ENCODE data around the gene CHCHD10. TPM values are rescaled to one million over a fixed set of nuclear protein-coding genes. Genes with fewer than 3 reads are reported as not detected.

Gene CHCHD10
- total and polyA plus RNA-seq, 2 donors (not counting 1 experiment from before 2014, with no cell fraction given), result 54.0 to 124 TPM

DNA sequence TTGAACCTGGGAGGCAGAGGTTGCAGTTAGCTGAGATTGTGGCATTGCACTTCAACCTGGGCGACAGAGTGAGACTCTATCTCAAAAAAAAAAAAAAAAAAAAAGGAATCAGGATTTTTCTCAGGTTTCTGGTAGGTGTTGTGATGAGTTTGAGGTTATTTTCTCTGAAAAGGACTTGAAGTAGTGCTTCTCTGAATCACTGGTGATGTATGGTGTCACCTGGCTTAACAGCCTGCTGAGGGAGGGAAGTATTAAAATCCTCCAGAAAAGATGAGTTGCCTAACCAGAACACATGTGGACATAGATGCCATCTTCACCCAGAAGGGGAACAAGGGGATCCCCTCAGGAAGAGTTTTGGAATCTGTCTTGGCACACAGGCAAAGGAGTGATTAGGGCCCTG is 39.1 kb upstream of the CHCHD10 start:
- no peak for TF ChIP-seq EZH2 (IDR thresholded peaks at IDR 0.05; ENCODE audit: borderline replicate concordance, insufficient read depth, low read depth, low read length, poor library complexity, severe bottlenecking)
- TF ChIP-seq, protein P1, sequence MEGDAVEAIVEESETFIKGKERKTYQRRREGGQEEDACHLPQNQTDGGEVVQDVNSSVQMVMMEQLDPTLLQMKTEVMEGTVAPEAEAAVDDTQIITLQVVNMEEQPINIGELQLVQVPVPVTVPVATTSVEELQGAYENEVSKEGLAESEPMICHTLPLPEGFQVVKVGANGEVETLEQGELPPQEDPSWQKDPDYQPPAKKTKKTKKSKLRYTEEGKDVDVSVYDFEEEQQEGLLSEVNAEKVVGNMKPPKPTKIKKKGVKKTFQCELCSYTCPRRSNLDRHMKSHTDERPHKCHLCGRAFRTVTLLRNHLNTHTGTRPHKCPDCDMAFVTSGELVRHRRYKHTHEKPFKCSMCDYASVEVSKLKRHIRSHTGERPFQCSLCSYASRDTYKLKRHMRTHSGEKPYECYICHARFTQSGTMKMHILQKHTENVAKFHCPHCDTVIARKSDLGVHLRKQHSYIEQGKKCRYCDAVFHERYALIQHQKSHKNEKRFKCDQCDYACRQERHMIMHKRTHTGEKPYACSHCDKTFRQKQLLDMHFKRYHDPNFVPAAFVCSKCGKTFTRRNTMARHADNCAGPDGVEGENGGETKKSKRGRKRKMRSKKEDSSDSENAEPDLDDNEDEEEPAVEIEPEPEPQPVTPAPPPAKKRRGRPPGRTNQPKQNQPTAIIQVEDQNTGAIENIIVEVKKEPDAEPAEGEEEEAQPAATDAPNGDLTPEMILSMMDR (IDR thresholded peaks at IDR 0.05), result no peak
- no peak overlapping the region for H3K9ac ChIP-seq (ENCODE audit: low read length)
- H3K36me3 ChIP-seq (replicated peaks in 1 of 2; ENCODE audit: control extremely low read depth in 1 of 2, control insufficient read depth in 1 of 2, extremely low read depth in 1 of 2, insufficient read depth in 2 of 2, low read length in 1 of 2), result peaks cover 7 to 54% of the 10 kb centered on the region in 2 experiments
- H3K9me3 ChIP-seq (ENCODE audit: control extremely low read depth in 1 of 3, control insufficient read depth in 2 of 3, insufficient read depth in 1 of 3, low read length in 2 of 3), result no peaks in the 10 kb centered on the region
- Mint-ChIP-seq H3K27me3 (no peaks in the 10 kb centered on the region), H3K4me1 (peaks cover 60% of the 10 kb centered on the region), H3K27ac (peak overlapping the region; percentile 84), H3K9me3 (ENCODE audit: insufficient read depth) (no peaks in the 10 kb centered on the region), H3K4me3 (peak overlapping the region; percentile 62)
- no peaks in the 10 kb centered on the region for H4K20me1 ChIP-seq (ENCODE audit: control insufficient read depth, insufficient read depth, low read length, poor library complexity, severe bottlenecking)
- peaks cover 66% of the 10 kb centered on the region for H3K79me2 ChIP-seq (ENCODE audit: control insufficient read depth, insufficient read depth, low read length)
- peak overlapping the region; percentile 3 to 57 for H3K27ac ChIP-seq (ENCODE audit: low read length in 2 of 2)
- ChIA-PET CTCF (interaction anchor here (1.6 kb wide), 1 partner anchor 39 kb away, joined by 10 read pairs; no protein-coding TSS in a partner anchor), POLR2A (interaction anchor here (0.6 to 2.1 kb wide), 4 partner anchors 18 to 69 kb away, joined by 4 to 9 read pairs (median 4); partner anchors contain the start of gene ZNF70)
- no peak overlapping the region for H3K4me3 ChIP-seq (ENCODE audit: control extremely low read depth in 1 of 5, extremely low read depth in 1 of 5, insufficient read depth in 1 of 5, low read depth in 2 of 5, low read length in 4 of 5)
- no CpG with 5 or more reads among the region's 1 CpG for WGBS (ENCODE audit: insufficient coverage)
- DNase-seq (no peak), ATAC-seq (ENCODE audit: low read depth) (no peak)
- H2AFZ ChIP-seq (ENCODE audit: insufficient read depth, low read depth, low read length, poor library complexity, severe bottlenecking), result no peak overlapping the region
- intact Hi-C loops (cut with micrococcal nuclease), result loop anchor here (10.0 kb wide), 1 partner anchor 748 kb away; the partner anchor contains the start of genes GUCD1 and SNRPD3
- H3K27me3 ChIP-seq (replicated peaks in 1 of 4; ENCODE audit: control extremely low read depth in 1 of 4, control insufficient read depth in 3 of 4, insufficient read depth in 4 of 4, low read length in 3 of 4), result no peaks in the 10 kb centered on the region
- peak overlapping the region; percentile 40 for H3K4me2 ChIP-seq (replicated peaks; ENCODE audit: low read depth, low read length, poor library complexity, severe bottlenecking)
- peaks cover 48 to 53% of the 10 kb centered on the region in 2 donors for H3K4me1 ChIP-seq (ENCODE audit: control insufficient read depth in 2 of 2, insufficient read depth in 2 of 2, low read length in 2 of 2)

DNA sequence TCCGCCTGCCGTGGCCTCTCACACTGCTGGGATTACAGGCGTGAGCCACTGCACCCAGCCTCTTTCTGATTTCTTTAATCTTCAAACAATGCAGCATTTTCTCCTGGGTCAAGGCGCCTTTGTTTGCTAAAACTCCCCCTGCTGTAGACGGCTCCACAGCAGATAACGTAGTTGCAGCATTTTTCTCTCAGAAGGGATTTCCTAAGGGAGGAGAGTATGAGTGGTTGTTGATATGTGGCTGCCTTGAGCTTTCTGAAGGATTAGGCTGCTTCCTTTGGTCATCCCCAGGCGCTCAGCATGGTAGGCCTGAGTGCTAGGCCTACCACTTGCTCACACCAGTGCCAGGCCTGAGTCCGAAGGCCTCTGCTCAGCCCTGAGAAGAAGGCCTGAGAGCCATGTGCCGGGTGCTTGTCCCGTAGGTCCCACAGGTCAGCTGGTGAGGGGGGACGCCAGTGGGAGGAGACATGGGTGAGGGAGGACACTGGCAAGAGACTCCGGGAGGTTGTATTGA is 37.1 kb upstream of the CHCHD10 start:
- CTCF ChIA-PET, result interaction anchor here (1.0 to 1.7 kb wide), 6 partner anchors 11 to 109 kb away, joined by 3 to 7 read pairs (median 3); no protein-coding TSS in a partner anchor
- peaks cover 7 to 53% of the 10 kb centered on the region in 2 experiments for H3K36me3 ChIP-seq (replicated peaks in 1 of 2; ENCODE audit: control extremely low read depth in 1 of 2, control insufficient read depth in 1 of 2, extremely low read depth in 1 of 2, insufficient read depth in 2 of 2, low read length in 1 of 2)
- TF ChIP-seq, protein P1 (IDR thresholded peaks at IDR 0.05), result no peak
- TF ChIP-seq EZH2 (IDR thresholded peaks at IDR 0.05; ENCODE audit: borderline replicate concordance, insufficient read depth, low read depth, low read length, poor library complexity, severe bottlenecking), result no peak

More for the DNA sequence above, 37.1 kb upstream of the CHCHD10 start:
- intact Hi-C loops (cut with micrococcal nuclease), result loop anchor here (10.0 kb wide), 1 partner anchor 750 kb away; the partner anchor contains the start of genes GUCD1 and SNRPD3
- POLR2A ChIA-PET, result interaction anchor here (2.1 kb wide), 1 partner anchor 16 kb away, joined by 4 read pairs; no protein-coding TSS in a partner anchor
- Histone ChIP-seq H3K9me3 (ENCODE audit: control extremely low read depth in 1 of 3, control insufficient read depth in 2 of 3, insufficient read depth in 1 of 3, low read length in 2 of 3) (no peaks in the 10 kb centered on the region), H3K4me2 (replicated peaks; ENCODE audit: low read depth, low read length, poor library complexity, severe bottlenecking) (peak overlapping the region; percentile 46), H3K27ac (ENCODE audit: low read length in 2 of 2) (peak overlapping the region; percentile 52 to 57), H3K9ac (ENCODE audit: low read length) (peak overlapping the region; percentile 3), H4K20me1 (ENCODE audit: control insufficient read depth, insufficient read depth, low read length, poor library complexity, severe bottlenecking) (no peaks in the 10 kb centered on the region), H3K4me3 (ENCODE audit: control extremely low read depth in 1 of 5, extremely low read depth in 1 of 5, insufficient read depth in 1 of 5, low read depth in 2 of 5, low read length in 4 of 5) (peak overlapping the region in 2 of 5 experiments; percentile 5 to 10), H2AFZ (ENCODE audit: insufficient read depth, low read depth, low read length, poor library complexity, severe bottlenecking) (no peak overlapping the region), H3K27me3 (replicated peaks in 1 of 4; ENCODE audit: control extremely low read depth in 1 of 4, control insufficient read depth in 3 of 4, insufficient read depth in 4 of 4, low read length in 3 of 4) (no peaks in the 10 kb centered on the region), H3K79me2 (ENCODE audit: control insufficient read depth, insufficient read depth, low read length) (peaks cover 56% of the 10 kb centered on the region), H3K4me1 (ENCODE audit: control insufficient read depth in 2 of 2, insufficient read depth in 2 of 2, low read length in 2 of 2) (peaks cover 63 to 73% of the 10 kb centered on the region in 2 donors)
- Mint-ChIP-seq H3K9me3 (ENCODE audit: insufficient read depth) (no peaks in the 10 kb centered on the region), H3K4me1 (peaks cover 70% of the 10 kb centered on the region), H3K27ac (peak overlapping the region; percentile 83), H3K27me3 (no peaks in the 10 kb centered on the region), H3K4me3 (peak overlapping the region; percentile 81)
- DNase-seq, result no peak
- WGBS (ENCODE audit: insufficient coverage), result 97% methylated on average over 11 of the region's 12 CpGs
- no peak for ATAC-seq (ENCODE audit: low read depth)
